ENCODE measurements around the gene TCF25. TPM values are rescaled to one million over a fixed set of nuclear protein-coding genes. Genes with fewer than 3 reads are reported as not detected.

TCF25 gene
- total and polyA plus RNA-seq, 2 experiments from 2014 or later, result 95.4 to 143 TPM

- Histone ChIP-seq H3K27me3 (ENCODE audit: insufficient read depth) (no peaks in the 10 kb centered on the region), H3K79me2 (replicated peaks; ENCODE audit: insufficient read depth) (no peaks in the 10 kb centered on the region), H3K27ac (ENCODE audit: low read depth) (no peak overlapping the region), H3K9me2 (ENCODE audit: insufficient read depth) (no peaks in the 10 kb centered on the region), H3F3A (replicated peaks; ENCODE audit: low read depth) (0 out of 2 replicates have a peak, but pooled peaks cover 12% of the 10 kb centered on the region), H3K4me2 (no peak overlapping the region), H3K36me3 (ENCODE audit: insufficient read depth) (no peaks in the 10 kb centered on the region; the same call in 1 of the 2 replicates), H2AFZ (no peak overlapping the region), H3K4me1 (ENCODE audit: insufficient read depth) (0 out of 2 replicates have a peak, but pooled peaks cover 4% of the 10 kb centered on the region), H3K4me3 (no peak overlapping the region), H4K20me1 (replicated peaks; ENCODE audit: insufficient read depth) (no peaks in the 10 kb centered on the region)
- Mint-ChIP-seq H3K27me3 (ENCODE audit: insufficient read depth, low read depth, poor library complexity) (peaks cover 16% of the 10 kb centered on the region), H3K36me3 (ENCODE audit: low read depth) (peaks cover 50% of the 10 kb centered on the region), H3K4me3 (no peak overlapping the region), H3K4me1 (0 out of 3 replicates have a peak, but pooled peaks cover 4% of the 10 kb centered on the region), H3K9me3 (peaks cover 18% of the 10 kb centered on the region), H3K27ac (peak overlapping the region; percentile 67; the same call in 1 of the 2 replicates)
- no peak for ATAC-seq
- DNase-seq (ENCODE audit: low spot score), result no peak
- TF ChIP-seq JUNB (IDR thresholded peaks at IDR 0.05; ENCODE audit: unreplicated experiment) (no peak), ZNF331 (CRISPR knock-in tag; IDR thresholded peaks at IDR 0.05; ENCODE audit: low read depth) (no peak), ETS1 (IDR thresholded peaks at IDR 0.05) (no peak), EZH2phosphoT487 (IDR thresholded peaks at IDR 0.05; ENCODE audit: unreplicated experiment) (no peak), ZNF462 (CRISPR knock-in tag; IDR thresholded peaks at IDR 0.05) (no peak)
- TF ChIP-seq, protein P1, sequence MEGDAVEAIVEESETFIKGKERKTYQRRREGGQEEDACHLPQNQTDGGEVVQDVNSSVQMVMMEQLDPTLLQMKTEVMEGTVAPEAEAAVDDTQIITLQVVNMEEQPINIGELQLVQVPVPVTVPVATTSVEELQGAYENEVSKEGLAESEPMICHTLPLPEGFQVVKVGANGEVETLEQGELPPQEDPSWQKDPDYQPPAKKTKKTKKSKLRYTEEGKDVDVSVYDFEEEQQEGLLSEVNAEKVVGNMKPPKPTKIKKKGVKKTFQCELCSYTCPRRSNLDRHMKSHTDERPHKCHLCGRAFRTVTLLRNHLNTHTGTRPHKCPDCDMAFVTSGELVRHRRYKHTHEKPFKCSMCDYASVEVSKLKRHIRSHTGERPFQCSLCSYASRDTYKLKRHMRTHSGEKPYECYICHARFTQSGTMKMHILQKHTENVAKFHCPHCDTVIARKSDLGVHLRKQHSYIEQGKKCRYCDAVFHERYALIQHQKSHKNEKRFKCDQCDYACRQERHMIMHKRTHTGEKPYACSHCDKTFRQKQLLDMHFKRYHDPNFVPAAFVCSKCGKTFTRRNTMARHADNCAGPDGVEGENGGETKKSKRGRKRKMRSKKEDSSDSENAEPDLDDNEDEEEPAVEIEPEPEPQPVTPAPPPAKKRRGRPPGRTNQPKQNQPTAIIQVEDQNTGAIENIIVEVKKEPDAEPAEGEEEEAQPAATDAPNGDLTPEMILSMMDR (conservative IDR thresholded peaks at IDR 0.05; ENCODE audit: low read depth in 2 of 2), result no peak
These were observed 32.2 kb downstream of the TCF25 start for GRCh38 chr16:89905511-89906139.

Data from GM23338 (cell line).